Stimulated activated CD4-positive, alpha-beta T cell treated with anti-CD3 and anti-CD28 coated beads, Interleukin-1b, Interleukin-23, amount 100 ng/mL, for 1 hour (primary cell): Measurements from ENCODE around the gene CD248.

Experiments used
- DNase-seq, 2 donors: peaks; one replicate each; pipeline ENCODE4 v3.0.0-alpha.2; 2020; ENCODE audit warnings: low read depth in 2 of 2

The CD248 gene

GRCh38 chr11:66340596-66341501 is 24.0 kb upstream of the CD248 start:
- DNase-seq = no peak

DNA sequence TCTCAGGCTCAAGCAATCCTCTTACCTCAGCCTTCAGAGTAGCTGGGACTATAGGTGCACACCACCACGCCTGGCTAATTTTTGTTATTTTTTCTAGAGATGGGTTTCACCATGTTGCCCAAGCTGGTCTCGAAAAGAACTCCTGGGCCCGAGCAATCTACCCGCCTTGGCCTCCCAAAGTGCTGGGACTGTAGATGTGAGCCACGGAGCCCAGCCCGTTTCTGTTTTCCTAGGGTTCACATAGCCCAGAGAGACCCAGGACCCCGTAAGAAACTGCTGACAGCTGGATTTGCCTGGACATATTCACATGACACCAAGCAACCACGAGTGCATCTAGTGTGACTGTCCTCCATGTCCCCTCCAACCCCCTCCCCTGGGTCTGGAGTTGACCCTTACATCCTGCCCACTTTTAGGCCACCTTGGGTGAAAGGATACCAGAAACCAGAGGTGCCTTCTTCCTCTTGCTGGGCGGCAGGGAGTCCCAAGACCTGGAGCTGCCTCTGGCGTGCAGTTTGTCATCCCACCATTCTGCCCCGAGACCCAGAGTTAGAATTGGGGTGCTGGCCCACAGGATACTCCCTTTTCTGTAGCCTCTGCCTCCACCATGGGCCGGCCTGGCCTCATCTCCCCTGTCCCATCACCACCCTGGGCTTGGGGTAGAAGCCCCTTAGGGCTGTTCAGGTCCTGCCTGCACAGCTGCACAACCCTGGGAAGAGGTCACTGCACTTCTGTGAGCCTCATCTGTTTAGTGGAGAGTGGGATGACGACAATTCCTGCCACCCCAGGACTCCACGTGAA is 23.0 kb upstream of the CD248 start:
- DNase-seq = no peak

- DNase-seq = no peak
These were observed 22.4 kb upstream of the CD248 start for GRCh38 chr11:66339162-66339675.

- DNase-seq = no peak
These were observed 21.7 kb upstream of the CD248 start for GRCh38 chr11:66338276-66339161.

- DNase-seq = no peak
These were observed 20.5 kb upstream of the CD248 start for GRCh38 chr11:66337103-66337899.

DNA sequence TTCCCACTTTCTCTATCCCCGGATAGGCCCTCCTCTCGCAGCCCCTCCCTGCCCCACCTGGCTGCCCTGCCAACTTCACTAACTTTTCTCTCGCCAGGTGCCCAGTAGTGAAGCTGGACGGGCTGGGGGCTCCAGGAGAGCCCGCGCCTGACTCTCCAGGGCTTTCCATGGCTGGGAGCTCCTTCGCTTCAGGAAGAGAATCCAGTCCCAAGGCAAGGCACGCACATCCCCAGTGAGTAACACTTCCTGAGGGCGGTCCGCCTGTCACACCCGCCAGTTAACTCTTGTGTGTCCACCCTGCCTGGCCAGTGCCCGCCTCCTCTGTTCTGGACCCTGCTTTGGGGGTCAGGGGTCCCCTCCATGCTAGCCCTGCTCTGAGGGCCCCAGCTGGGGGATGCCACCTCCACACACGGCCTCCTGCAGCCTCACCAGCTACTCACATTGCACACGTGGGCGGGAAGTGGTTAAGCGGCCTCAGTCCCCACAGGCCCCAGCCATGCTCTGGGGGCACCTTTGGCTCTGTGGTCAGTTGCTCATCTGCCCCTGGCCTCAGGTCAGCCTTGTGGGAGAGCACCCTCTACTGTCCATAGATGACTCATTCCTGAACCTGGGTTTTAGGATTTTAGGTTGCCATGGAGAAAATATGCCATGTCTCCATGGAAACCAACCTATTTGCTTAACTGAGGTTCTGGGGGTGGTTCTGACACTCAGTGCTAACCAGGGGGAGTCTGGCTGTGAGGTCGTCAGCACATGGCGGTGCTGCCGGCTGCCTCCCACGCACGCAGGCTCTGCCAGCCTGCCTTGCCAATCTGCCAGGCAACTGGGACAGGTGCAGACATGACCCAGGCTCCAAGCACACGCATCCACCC is 19.6 kb upstream of the CD248 start, which contains the start of gene RIN1:
Gene RIN1, minus strand, starts transcription at position 201 of the 869 bp plus-strand sequence. Its CDS starts 32 bp downstream, at position 169.
- DNase-seq = no peak

DNA sequence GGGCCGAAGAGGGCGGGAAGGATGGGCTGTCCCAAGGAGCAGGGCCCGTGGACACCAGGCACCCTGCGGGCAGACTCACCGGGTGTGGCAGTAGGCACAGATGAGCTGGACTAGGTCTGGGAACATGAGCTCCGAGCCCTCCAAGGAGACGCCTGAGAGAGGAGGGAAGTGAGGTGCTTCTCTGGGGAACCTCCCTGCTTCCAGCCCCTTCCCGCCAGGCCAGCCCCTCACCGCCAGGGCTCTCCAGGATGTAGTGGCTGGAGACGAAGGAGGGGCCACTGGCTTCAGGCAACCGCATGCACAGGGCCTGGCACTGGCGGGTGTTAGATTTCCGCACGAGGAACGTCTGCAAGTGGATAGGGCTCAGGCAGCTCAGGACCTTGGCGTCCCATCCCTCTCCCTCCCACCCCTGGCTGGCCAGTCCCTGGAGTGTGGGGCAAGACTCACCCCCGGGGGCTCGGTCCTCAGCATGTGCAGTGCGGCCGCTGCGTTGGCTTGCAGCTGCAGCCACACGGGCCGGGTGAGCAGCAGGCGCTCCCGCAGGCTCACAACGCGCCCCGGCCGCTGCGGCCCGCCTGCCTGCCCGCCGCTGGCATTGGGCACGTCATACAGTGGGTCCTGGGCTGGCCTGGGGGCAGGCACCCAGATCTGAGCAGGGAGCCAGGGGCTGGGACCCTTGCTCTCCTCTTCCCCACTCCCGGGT is 18.8 kb upstream of the CD248 start:
- DNase-seq = no peak

DNA sequence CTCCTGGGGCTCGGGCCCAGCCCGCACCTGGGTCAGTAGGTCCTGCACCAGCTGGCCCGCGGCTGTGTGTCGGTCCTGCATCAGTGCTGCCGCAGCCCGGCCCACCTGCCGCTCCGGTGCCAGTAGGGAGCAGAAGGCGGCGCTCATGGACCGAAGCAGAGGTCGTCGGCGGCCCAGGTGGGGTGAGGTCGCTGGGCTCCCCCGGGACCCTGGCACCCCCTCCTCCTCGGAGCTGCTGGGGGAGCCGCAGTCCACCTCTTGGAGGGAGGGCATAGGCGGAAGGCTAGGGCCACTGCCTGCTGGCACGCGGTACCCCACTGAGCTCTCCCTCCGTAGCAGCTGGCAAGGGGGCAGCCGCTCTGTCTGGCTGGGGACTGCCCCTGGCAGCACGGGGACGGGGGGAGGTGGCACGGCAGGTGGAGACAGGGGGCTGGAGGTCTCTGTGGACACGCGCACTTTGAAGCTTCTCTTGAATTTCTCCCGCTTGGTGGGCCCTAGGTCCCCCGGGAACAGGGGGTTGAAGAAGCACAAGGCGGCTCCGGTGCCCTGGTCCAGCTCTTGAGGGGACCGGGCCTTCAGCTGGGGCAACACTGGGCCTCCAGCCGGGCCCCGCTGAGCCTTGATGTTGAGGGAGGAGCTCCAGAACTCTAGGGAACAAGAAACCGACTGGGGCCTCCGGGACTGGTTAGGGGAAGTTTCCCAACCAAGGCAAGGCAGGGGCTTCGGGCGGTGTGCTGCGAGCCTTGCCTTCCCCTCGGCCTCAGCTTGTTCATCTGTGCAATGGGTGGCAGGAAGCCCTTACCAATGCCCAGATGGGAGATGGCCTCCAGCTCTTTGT is 18.0 kb upstream of the CD248 start:
- no peak for DNase-seq

- DNase-seq = no peak
These were observed 17.2 kb upstream of the CD248 start for GRCh38 chr11:66333896-66334604.

DNA sequence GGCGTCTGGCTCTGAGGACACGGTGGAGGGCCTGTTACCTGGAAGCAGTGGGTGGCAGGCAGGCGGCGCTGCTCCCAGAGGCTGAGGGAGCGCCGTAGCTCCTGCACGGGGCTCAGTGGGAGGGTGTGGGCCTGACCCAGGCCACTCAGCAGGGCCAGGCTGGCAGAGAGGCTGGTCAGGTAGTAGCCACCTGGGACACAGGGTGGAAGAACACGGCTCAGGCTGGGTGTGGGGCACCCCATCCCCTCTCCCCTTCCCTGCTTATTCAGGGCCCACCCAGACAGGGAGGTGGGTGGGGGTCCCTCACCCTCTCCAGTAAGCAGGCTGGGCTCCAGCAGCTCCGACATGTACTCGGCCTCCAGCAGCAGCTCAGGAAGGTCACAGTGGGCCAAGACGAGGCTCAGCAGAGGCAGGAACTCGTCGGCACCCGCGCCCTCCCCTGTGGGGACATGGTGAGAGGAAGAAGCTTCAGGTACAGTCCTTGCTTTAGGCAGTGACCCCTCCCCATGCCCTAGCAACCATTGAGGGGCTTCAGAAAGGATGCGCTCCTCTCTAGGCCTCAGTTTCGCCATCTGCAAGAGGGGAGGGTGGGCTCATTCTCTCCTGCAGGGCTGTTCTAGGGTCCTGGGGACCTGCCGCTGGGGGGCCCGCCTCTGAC is 16.5 kb upstream of the CD248 start:
- DNase-seq = no peak

GRCh38 chr11:66332371-66333219 is 15.8 kb upstream of the CD248 start:
- no peak for DNase-seq

DNA sequence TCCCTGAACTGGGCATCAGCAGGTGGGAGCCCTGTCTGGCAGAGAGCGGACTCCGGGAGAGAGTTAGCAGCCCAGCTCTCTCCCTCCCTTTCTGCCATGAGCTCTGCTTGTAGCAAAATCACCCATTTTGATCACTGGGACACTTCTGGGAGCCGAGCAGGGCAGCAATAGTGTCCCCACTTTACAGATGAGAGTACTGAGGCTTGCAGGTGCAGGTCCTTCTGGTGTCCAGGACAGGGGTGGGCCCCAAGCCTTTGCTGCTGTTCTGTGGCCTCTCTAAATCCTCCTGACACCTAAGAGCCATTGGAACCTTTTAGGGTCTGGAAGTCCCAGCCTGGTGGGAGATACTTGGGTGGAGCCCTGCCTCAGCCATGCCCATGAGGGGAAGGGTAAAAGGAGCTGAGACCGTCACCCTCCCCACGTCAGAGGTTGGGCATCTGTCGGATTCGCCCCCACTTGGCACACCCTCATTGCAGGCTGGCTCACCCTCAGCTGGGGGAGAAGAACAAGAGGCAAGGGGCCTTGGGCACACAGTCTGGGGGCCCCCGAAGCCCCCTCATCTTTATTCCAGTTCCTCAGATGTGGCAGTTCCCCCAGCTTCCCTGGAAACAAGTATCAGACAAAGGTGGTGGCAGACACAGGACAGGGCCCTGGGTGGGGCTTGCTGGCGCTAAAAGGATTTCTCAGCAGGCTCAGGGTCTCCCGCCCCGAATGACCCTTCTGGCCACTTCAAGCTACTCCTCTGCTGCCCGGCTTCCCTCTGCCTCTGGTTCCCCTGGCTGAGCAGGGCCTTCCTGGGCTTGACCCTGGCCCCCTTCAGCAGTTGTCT is 14.9 kb upstream of the CD248 start:
- no peak for DNase-seq

DNA sequence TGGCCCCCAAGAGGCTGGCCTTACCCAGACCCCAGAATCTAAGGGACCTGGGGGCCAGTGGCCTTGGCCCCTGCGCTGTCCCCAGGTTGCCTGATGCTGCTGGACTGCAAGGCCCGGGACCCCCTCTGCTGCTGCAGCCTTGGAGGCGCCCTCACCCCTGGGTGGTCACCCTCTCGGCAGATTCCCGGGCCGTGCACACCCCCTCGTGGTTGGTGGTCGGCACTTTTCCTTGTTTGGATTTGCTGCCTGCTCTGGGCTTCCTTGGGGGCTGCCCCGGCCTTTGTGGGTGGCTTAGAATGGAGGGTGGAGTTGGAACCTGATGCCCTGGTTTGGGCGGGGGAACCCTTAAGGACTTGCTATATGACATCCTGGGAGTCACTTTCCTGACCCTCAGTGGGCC is 14.1 kb upstream of the CD248 start:
- no peak for DNase-seq

DNA sequence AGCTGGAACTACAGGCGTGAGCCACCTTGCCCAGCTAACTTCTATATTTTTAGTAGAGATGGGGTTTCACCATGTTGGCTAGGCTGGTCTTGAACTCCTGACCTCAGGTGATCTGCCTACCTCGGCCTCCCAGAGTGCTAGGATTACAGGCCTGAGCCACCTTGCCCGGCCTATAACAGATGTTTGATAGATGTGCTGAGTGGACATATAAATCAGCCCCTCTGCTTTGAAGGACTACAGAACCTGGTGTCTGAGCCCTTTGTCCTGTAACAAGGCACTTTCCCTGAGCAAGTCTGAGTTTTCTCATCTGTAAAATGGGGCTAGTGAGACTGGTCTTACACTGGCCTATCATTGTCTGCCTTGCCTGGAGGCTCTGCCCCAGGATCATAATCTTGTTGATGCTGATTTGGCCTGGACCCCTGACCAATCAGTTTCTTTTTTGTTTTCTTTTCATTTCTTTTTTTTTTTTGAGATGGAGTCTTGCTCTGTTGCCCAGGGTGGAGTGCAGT is 12.4 kb upstream of the CD248 start:
- DNase-seq = no peak
